Measurements from ENCODE around the gene XXYLT1.

XXYLT1 gene

GRCh38 chr3:195106418-195106906 lies 164.5 kb downstream of the XXYLT1 start:
- peak; percentile 63 for DNase-seq

GRCh38 chr3:195105841-195106417 lies 165.0 kb downstream of the XXYLT1 start:
- DNase-seq = no peak

GRCh38 chr3:195105389-195105788 lies 165.6 kb downstream of the XXYLT1 start:
- DNase-seq = no peak

- DNase-seq = no peak
Measured at GRCh38 chr3:195104340-195104739, 166.6 kb downstream of the XXYLT1 start.

GRCh38 chr3:195103623-195104022 lies 167.3 kb downstream of the XXYLT1 start:
- DNase-seq = no peak

- DNase-seq = no peak
Measured at GRCh38 chr3:195102609-195103467, 168.1 kb downstream of the XXYLT1 start.

- DNase-seq = no peak
Measured at GRCh38 chr3:195101927-195102608, 168.9 kb downstream of the XXYLT1 start.

GRCh38 chr3:195101001-195101583 lies 169.9 kb downstream of the XXYLT1 start:
- no peak for DNase-seq

- no peak for DNase-seq
Measured at GRCh38 chr3:195099951-195100785, 170.8 kb downstream of the XXYLT1 start.

- DNase-seq = no peak
Measured at GRCh38 chr3:195098741-195099525, 172.0 kb downstream of the XXYLT1 start.

GRCh38 chr3:195097331-195098255 lies 173.4 kb downstream of the XXYLT1 start:
- no peak for DNase-seq

- DNase-seq = no peak
Measured at GRCh38 chr3:195096484-195097330, 174.3 kb downstream of the XXYLT1 start.

- no peak for DNase-seq
Measured at GRCh38 chr3:195096053-195096452, 174.9 kb downstream of the XXYLT1 start.

- no peak for DNase-seq
Measured at GRCh38 chr3:195095704-195096036, 175.3 kb downstream of the XXYLT1 start.

GRCh38 chr3:195095035-195095703 lies 175.8 kb downstream of the XXYLT1 start:
- DNase-seq = no peak

- DNase-seq = no peak
Measured at GRCh38 chr3:195094191-195094921, 176.6 kb downstream of the XXYLT1 start.

- DNase-seq = no peak
Measured at GRCh38 chr3:195093731-195094130, 177.2 kb downstream of the XXYLT1 start.

Data from activated CD4-positive, alpha-beta T cell treated with anti-CD3 and anti-CD28 coated beads, Interleukin-10, Interleukin-2, amounts not matched to agents 100 ng/mL and 50 ng/mL, durations not matched to agents 16 hours and 8 hours (primary cell).